Endothelial cell of umbilical vein (primary cell): Measurements from ENCODE around the gene SH3RF3. TPM values are rescaled to one million over a fixed set of nuclear protein-coding genes. Genes with fewer than 3 reads are reported as not detected.

Experiments
- BruUV-seq: library from RNA; stranded (reverse); fragments of 400-500 nt; replicated peaks from 2 replicates; lab custom pipeline; 2021; lab: Mats Ljungman, UMichigan
- CTCF ChIA-PET: fragments of 300-600, 350-600 bp; sonication (Branson Sonifier 250); formaldehyde crosslinking; loops from one replicate; lab custom pipeline; 2021; ENCODE audit warnings: antibody characterized with exemption, inconsistent platforms; lab: Charles Lee
- POLR2A ChIA-PET: fragments of 300-600, 350-600 bp; sonication (Branson Sonifier 250); formaldehyde crosslinking; loops from one replicate; lab custom pipeline; 2021; ENCODE audit warnings: antibody characterized with exemption, inconsistent platforms; lab: Charles Lee
- DNase-seq: peaks from one replicate; pipeline ENCODE4 v3.0.0-alpha.2; 2011; ENCODE audit warnings: low read depth, low spot score
- FAIRE-seq: peaks from 2 replicates; lab custom pipeline; 2011; peaks lifted over from hg19 to GRCh38; lab: Jason Lieb, UNC
- H2AFZ ChIP-seq: 2 replicates; pipeline ENCODE4 v1.6.0; 2012; ENCODE audit warnings: low read depth, low read length, control low read depth, inconsistent platforms
- H3K27ac ChIP-seq: 2 replicates; pipeline ENCODE4 v1.5.1; 2011; ENCODE audit warnings: low read depth, mild to moderate bottlenecking, control low read depth, low read length, moderate library complexity; ENCODE audit not compliant: insufficient read depth
- H3K27me3 ChIP-seq, 2 experiments: 2 replicates each; pipeline versions ENCODE4 v1.6.0 to v1.6.1; 2011; ENCODE audit warnings: low read length in 2 of 2, mixed read lengths in 1 of 2; ENCODE audit not compliant: control insufficient read depth in 2 of 2, insufficient read depth in 2 of 2
- H3K36me3 ChIP-seq, 2 experiments: 2 replicates in 1 of 2; 3 replicates in 1 of 2; pipeline ENCODE4 v1.5.1; 2011; ENCODE audit warnings: low read length in 2 of 2, mild to moderate bottlenecking in 1 of 2, moderate library complexity in 1 of 2; ENCODE audit not compliant: control insufficient read depth in 2 of 2, insufficient read depth in 2 of 2; ENCODE audit errors: extremely low read depth in 1 of 2
- H3K4me1 ChIP-seq: 3 replicates; pipeline ENCODE4 v1.5.1; 2011; ENCODE audit warnings: mild to moderate bottlenecking, low read length; ENCODE audit not compliant: control insufficient read depth, insufficient read depth; ENCODE audit errors: extremely low read depth
- H3K4me2 ChIP-seq: 2 replicates; pipeline ENCODE4 v1.6.1; 2011; ENCODE audit warnings: low read length, control low read depth, mixed read lengths; ENCODE audit not compliant: insufficient read depth
- H3K4me3 ChIP-seq, 3 experiments: fragments of 200-600 bp in 1 of 3; sonication (generic), shearing (Covaris generic) in 1 of 3; replicated peaks in 1 of 3; 2 replicates each; pipeline ENCODE4 v1.5.1; 2011 to 2016; ENCODE audit warnings: control low read depth in 3 of 3, low read length in 3 of 3, mild to moderate bottlenecking in 2 of 3, inconsistent platforms in 1 of 3, low read depth in 1 of 3, moderate library complexity in 1 of 3; ENCODE audit not compliant: insufficient read depth in 1 of 3
- H3K79me2 ChIP-seq: 2 replicates; pipeline ENCODE4 v1.6.0; 2012; ENCODE audit warnings: low read length, inconsistent platforms; ENCODE audit not compliant: control insufficient read depth, insufficient read depth
- H3K9ac ChIP-seq: replicated peaks from 2 replicates; pipeline ENCODE3; 2011; ENCODE audit warnings: low read length, control low read depth; ENCODE audit not compliant: insufficient read depth; ENCODE audit errors: extremely low read depth
- H3K9me1 ChIP-seq: replicated peaks from 3 replicates; pipeline ENCODE4 v1.6.0; 2011; ENCODE audit warnings: mild to moderate bottlenecking, low read length; ENCODE audit not compliant: control insufficient read depth, insufficient read depth; ENCODE audit errors: extremely low read depth
- H3K9me3 ChIP-seq: replicated peaks from 2 replicates; pipeline ENCODE4 v1.5.1; 2012; ENCODE audit warnings: low read length, inconsistent platforms; ENCODE audit not compliant: control insufficient read depth, insufficient read depth
- H4K20me1 ChIP-seq: replicated peaks from 2 replicates; pipeline ENCODE3; 2011; ENCODE audit warnings: mild to moderate bottlenecking, low read length; ENCODE audit not compliant: control insufficient read depth, insufficient read depth; ENCODE audit errors: extremely low read depth
- EZH2 ChIP-seq: IDR thresholded peaks from 2 replicates; pipeline ENCODE4 v1.6.1; 2012; ENCODE audit warnings: borderline replicate concordance, low read depth, mild to moderate bottlenecking, moderate library complexity, low read length, inconsistent platforms; ENCODE audit not compliant: severe bottlenecking
- FOS ChIP-seq: IDR thresholded peaks from 2 replicates; pipeline ENCODE4 v1.6.1; 2011; ENCODE audit warnings: mild to moderate bottlenecking, low read length, moderate library complexity, borderline replicate concordance; ENCODE audit not compliant: insufficient read depth
- GATA2 ChIP-seq: IDR thresholded peaks from 2 replicates; pipeline ENCODE4 v1.7.0; 2011; ENCODE audit warnings: low read depth, mild to moderate bottlenecking, moderate library complexity, mixed read lengths, low read length; ENCODE audit not compliant: insufficient read length, insufficient read depth
- JUN ChIP-seq: IDR thresholded peaks from 2 replicates; pipeline ENCODE4 v1.6.1; 2011; ENCODE audit warnings: borderline replicate concordance, low read depth; ENCODE audit not compliant: insufficient read length, insufficient read depth
- MYC ChIP-seq: IDR thresholded peaks from one replicate; pipeline ENCODE4 v1.6.1; 2011; ENCODE audit warnings: mild to moderate bottlenecking, low read depth, low read length
- POLR2A ChIP-seq: IDR thresholded peaks from 2 replicates; pipeline ENCODE4 v1.6.1; 2012; ENCODE audit warnings: low read depth, mild to moderate bottlenecking, control low read depth, low read length
- POLR2AphosphoS5 ChIP-seq: IDR thresholded peaks from 2 replicates; pipeline ENCODE4 v1.6.1; 2012; ENCODE audit warnings: low read depth, mild to moderate bottlenecking, control low read depth, low read length, moderate library complexity; ENCODE audit not compliant: insufficient read depth
- dilution Hi-C: fragments of 300-500 bp; cut with MboI; formaldehyde crosslinking; loops from one replicate; pipeline ENCODE4 v1.15.0; 2019; ENCODE audit warnings: low sequenced_read_pairs; ENCODE audit not compliant: extremely low pct_ligation_motif_present
- intact Hi-C: fragments of 100-400 bp; cut with micrococcal nuclease; formaldehyde crosslinking; loops from one replicate; pipeline ENCODE4 v1.10.0; 2022
- polyA plus RNA-seq, 4 experiments: library from polyadenylated mRNA; depleted of rRNA in 3 of 4; stranded (reverse) in 3 of 4; unstranded in 1 of 4; fragments of >200 nt; gene quantifications; 2 replicates each; pipeline versions ENCODE4 v1.2.1 to v1.2.3, GENCODE V29; 2011 to 2012; ENCODE audit warnings: missing spikeins in 1 of 4
- total RNA-seq: library from RNA; stranded (reverse); gene quantifications from 2 replicates; pipeline ENCODE4 v1.2.3, GENCODE V29; 2021
- TF ChIP-seq, protein P1 (sequence below), 2 donors: IDR thresholded peaks; 1 replicate in 1 of 2; 2 replicates in 1 of 2; pipeline ENCODE4 v1.5.1; 2011; ENCODE audit warnings: low read length in 2 of 2, mild to moderate bottlenecking in 2 of 2, moderate library complexity in 2 of 2, control low read depth in 1 of 2, inconsistent platforms in 1 of 2, low read depth in 1 of 2; ENCODE audit not compliant: insufficient read depth in 1 of 2; ENCODE audit errors: extremely low read depth in 1 of 2
- TF ChIP-seq, protein P2 (sequence below): IDR thresholded peaks from 2 replicates; pipeline ENCODE4 v1.6.1; 2011; ENCODE audit not compliant: insufficient read depth, insufficient read length

Gene SH3RF3
- total and polyA plus RNA-seq, 2 donors (not counting 3 experiments of a cell fraction or from before 2014, with no cell fraction given), result 3.8 to 14.7 TPM

DNA sequence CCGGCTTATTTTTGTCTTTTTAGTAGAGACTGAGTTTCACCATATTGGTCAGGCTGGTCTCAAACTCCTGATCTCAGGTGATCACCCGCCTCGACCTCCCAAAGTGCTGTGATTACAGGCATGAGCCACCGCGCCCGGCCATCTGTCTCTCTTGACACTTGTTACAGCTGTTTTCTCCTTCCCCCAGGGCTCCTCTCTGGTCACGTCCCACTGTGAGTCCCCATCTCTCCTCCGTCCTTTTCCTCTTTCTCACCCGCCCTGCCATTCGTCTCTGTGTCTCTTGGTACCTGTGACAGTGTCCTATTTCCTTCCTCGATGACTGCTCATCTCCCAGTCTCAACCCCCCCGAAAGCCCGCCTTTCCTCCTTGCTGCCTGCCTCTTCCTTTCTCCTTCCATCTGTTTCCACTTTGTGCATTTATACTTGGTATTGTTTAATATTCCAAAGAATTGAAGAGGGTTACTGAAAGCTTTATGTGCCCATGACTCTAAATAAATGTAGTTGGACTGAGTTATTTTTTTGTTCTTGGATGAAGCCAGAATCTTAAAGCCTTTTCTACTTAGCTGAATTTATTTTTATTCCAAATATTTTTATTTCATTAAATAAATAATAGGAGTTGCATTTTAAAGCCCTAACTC, 241.5 kb downstream of the SH3RF3 start:
- intact Hi-C loops, result no loop called here
- FAIRE-seq (no peak), DNase-seq (no peak)
- CTCF ChIA-PET, result interaction anchor here (1.3 kb wide), 1 partner anchor 16 kb away, joined by 3 read pairs; no protein-coding TSS in a partner anchor
- Histone ChIP-seq H3K9me3 (no peaks in the 10 kb centered on the region), H3K9me1 (no peaks in the 10 kb centered on the region), H3K27me3 (no peaks in the 10 kb centered on the region), H3K36me3 (no peaks in the 10 kb centered on the region), H3K9ac (no peak overlapping the region), H2AFZ (no peak overlapping the region), H3K79me2 (no peaks in the 10 kb centered on the region), H3K4me3 (no peak overlapping the region), H3K27ac (no peak overlapping the region), H4K20me1 (no peaks in the 10 kb centered on the region), H3K4me1 (no peaks in the 10 kb centered on the region), H3K4me2 (no peak overlapping the region)
- TF ChIP-seq EZH2 (no peak), MYC (no peak), POLR2AphosphoS5 (no peak), JUN (no peak), FOS (no peak), POLR2A (no peak), GATA2 (no peak)
- TF ChIP-seq, protein P1, sequence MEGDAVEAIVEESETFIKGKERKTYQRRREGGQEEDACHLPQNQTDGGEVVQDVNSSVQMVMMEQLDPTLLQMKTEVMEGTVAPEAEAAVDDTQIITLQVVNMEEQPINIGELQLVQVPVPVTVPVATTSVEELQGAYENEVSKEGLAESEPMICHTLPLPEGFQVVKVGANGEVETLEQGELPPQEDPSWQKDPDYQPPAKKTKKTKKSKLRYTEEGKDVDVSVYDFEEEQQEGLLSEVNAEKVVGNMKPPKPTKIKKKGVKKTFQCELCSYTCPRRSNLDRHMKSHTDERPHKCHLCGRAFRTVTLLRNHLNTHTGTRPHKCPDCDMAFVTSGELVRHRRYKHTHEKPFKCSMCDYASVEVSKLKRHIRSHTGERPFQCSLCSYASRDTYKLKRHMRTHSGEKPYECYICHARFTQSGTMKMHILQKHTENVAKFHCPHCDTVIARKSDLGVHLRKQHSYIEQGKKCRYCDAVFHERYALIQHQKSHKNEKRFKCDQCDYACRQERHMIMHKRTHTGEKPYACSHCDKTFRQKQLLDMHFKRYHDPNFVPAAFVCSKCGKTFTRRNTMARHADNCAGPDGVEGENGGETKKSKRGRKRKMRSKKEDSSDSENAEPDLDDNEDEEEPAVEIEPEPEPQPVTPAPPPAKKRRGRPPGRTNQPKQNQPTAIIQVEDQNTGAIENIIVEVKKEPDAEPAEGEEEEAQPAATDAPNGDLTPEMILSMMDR (IDR thresholded peaks at IDR 0.05; ENCODE audit: extremely low read depth in 1 of 2, insufficient read depth in 1 of 2, low read depth in 1 of 2, low read length in 2 of 2), result no peak
- TF ChIP-seq, protein P2, sequence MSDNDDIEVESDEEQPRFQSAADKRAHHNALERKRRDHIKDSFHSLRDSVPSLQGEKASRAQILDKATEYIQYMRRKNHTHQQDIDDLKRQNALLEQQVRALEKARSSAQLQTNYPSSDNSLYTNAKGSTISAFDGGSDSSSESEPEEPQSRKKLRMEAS, result no peak
- POLR2A ChIA-PET, result no interaction called here
- dilution Hi-C loops, result no loop called here
- BruUV-seq, result no TSS peak
